Measurements from ENCODE around the gene PRPF6. TPM values are rescaled to one million over a fixed set of nuclear protein-coding genes. Genes with fewer than 3 reads are reported as not detected.
"Not testable (repeated sequence)": the region's sequence is repeated elsewhere in the genome, so short reads cannot be mapped to it uniquely, and the experiment has no call there.

Gene PRPF6
- total RNA-seq, 1 donor from 2014 or later = 46.8 TPM

DNA sequence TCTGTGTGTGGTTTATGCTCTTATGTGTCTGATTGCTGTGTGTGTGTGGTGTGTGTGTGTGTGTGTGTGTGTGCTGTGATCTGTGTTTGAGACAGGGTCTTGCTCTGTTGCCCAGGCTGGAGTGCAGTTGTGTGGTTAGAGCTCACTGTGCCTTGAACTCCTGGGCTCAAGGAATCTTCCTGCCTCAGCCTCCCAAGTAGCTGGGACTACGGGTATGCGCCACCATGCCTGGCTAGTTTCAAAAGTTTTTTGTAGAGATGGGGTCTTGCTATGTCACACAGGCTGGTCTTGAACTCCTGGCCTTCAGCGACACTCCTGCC is 7.8 kb upstream of the PRPF6 start:
- DNase-seq = no peak
- no peaks in the 10 kb centered on the region for H3K36me3 ChIP-seq
- no peak overlapping the region for H3K4me3 ChIP-seq
- H3K4me1 ChIP-seq = peaks cover 47% of the 10 kb centered on the region
- intact Hi-C loops (cut with micrococcal nuclease) = loop anchor here (5.0 kb wide), 1 partner anchor 436 kb away; the partner anchor contains the start of gene PTK6
- TF ChIP-seq, protein P1, sequence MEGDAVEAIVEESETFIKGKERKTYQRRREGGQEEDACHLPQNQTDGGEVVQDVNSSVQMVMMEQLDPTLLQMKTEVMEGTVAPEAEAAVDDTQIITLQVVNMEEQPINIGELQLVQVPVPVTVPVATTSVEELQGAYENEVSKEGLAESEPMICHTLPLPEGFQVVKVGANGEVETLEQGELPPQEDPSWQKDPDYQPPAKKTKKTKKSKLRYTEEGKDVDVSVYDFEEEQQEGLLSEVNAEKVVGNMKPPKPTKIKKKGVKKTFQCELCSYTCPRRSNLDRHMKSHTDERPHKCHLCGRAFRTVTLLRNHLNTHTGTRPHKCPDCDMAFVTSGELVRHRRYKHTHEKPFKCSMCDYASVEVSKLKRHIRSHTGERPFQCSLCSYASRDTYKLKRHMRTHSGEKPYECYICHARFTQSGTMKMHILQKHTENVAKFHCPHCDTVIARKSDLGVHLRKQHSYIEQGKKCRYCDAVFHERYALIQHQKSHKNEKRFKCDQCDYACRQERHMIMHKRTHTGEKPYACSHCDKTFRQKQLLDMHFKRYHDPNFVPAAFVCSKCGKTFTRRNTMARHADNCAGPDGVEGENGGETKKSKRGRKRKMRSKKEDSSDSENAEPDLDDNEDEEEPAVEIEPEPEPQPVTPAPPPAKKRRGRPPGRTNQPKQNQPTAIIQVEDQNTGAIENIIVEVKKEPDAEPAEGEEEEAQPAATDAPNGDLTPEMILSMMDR (IDR thresholded peaks at IDR 0.05; ENCODE audit: borderline replicate concordance) = no peak
- no peaks in the 10 kb centered on the region for H3K9me3 ChIP-seq (replicated peaks)
- H3K27ac ChIP-seq (replicated peaks) = peak overlapping the region; percentile 71
- H3K27me3 ChIP-seq (ENCODE audit: low read depth) = no peaks in the 10 kb centered on the region

DNA sequence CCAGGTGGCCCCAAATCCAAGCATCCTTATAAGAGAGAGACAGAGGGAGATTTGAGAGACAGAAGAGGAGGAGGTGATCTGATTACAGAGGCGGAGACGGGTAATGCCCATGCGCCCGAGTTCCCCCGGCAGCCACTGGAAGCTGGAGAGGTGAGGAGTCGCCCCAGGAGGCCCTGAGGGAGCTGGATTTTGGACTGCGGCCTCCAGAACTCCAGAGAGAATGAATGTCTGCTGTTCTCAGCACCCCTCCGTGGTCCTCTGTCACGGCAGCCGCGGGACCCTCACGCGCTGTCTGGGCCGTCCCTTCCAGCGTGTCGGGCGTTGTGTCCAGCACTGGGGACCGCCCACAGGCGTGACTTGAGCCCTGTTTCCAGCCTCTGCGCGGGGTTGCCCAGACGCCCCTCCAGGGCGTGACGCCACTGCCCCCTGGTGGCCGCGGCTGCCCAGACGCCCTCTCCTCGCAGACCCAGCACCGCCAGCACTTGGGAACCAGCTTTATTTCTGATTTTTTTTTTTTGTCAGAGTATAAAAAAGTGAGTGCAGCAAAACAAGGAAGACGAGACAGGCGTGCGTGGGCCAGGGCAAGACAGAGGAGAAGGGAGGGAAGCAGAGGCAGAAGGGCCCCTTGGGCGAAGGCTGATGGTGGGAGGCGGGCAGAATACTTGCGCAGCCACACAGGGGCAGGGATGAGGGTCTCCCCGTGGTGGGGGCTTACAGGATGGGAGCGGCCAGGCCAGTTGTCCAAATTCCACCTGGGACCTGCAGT is 7.1 kb upstream of the PRPF6 start:
- Histone ChIP-seq H3K4me3 (peak overlapping the region; percentile 55), H3K9me3 (replicated peaks) (no peaks in the 10 kb centered on the region), H3K27me3 (ENCODE audit: low read depth) (no peaks in the 10 kb centered on the region), H3K36me3 (no peaks in the 10 kb centered on the region), H3K27ac (replicated peaks) (peak overlapping the region; percentile 59), H3K4me1 (peaks cover 47% of the 10 kb centered on the region)
- TF ChIP-seq, protein P1 (IDR thresholded peaks at IDR 0.05; ENCODE audit: borderline replicate concordance) = peak; percentile 99
- peak; percentile 89 for DNase-seq
- intact Hi-C loops (cut with micrococcal nuclease) = loop anchor here (5.0 kb wide), 1 partner anchor 437 kb away; the partner anchor contains the start of gene PTK6

DNA sequence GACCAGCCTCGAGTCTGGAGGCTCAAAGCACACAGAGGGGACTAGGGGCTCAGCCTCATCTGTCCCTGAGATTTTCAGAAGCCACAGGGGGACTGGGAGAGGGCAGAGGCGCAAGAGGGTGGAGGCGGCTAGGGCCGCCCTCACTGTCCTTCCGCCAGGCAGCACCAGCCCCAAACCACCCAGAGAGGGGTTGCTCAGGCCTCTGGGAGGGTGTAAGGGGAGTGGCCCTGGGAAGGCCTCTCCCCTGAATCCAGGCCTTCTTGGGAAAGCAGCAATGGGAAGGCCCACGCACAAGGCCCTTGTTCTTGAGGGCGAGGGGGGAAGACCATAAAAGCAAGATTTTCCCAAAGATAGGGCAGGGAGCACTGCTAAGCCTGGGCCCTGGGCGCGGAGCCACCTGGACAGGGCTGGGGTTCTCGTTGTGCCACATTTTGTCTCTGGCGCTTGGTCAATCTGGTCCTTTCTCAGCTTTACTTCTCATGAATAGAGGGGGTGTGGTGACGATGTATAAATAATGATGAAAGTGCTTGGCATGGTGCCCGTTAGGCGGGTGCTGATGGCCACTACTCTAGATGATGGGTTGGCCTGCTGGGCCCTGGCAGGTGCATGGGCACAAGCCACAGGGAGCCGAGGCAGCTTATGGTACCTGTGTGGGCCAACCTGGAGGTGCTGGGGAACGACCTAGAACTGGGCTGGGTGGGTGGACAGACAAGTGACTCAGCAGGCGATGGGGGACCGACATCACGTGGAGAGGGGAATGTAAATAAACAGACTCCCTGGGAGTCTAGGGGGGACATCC is 6.3 kb upstream of the PRPF6 start:
- Histone ChIP-seq H3K27ac (replicated peaks) (no peak overlapping the region), H3K4me3 (no peak overlapping the region), H3K27me3 (ENCODE audit: low read depth) (no peaks in the 10 kb centered on the region), H3K36me3 (no peaks in the 10 kb centered on the region), H3K9me3 (replicated peaks) (no peaks in the 10 kb centered on the region), H3K4me1 (peaks cover 48% of the 10 kb centered on the region)
- TF ChIP-seq, protein P1 (IDR thresholded peaks at IDR 0.05; ENCODE audit: borderline replicate concordance) = no peak
- intact Hi-C loops (cut with micrococcal nuclease) = loop anchor here (5.0 kb wide), 1 partner anchor 437 kb away; the partner anchor contains the start of gene PTK6
- DNase-seq = peak; percentile 12

DNA sequence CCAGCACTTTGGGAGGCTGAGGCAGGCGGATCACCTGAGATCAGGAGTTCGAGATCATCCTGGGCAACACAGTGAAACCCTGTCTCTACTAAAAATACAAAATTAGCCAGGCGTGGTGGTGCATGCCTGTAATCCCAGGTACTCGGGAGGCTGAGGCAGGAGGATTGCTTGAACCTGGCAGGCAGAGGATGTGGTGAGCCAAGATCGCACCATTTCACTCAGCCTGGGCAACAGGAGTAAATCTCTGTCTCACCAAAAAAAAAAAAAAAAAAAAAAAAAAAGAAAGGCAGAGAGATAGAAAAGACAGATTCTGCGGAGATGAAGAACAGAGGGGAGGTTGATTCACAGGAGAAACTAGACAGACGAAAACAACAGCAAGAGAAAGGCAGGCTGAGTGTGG is 4.4 kb upstream of the PRPF6 start:
- H3K9me3 ChIP-seq (replicated peaks); H3K4me3 ChIP-seq; H3K36me3 ChIP-seq; H3K27ac ChIP-seq (replicated peaks); H3K27me3 ChIP-seq (ENCODE audit: low read depth); DNase-seq; intact Hi-C loops (cut with micrococcal nuclease): not testable (repeated sequence)
- peaks cover 59% of the 10 kb centered on the region for H3K4me1 ChIP-seq

DNA sequence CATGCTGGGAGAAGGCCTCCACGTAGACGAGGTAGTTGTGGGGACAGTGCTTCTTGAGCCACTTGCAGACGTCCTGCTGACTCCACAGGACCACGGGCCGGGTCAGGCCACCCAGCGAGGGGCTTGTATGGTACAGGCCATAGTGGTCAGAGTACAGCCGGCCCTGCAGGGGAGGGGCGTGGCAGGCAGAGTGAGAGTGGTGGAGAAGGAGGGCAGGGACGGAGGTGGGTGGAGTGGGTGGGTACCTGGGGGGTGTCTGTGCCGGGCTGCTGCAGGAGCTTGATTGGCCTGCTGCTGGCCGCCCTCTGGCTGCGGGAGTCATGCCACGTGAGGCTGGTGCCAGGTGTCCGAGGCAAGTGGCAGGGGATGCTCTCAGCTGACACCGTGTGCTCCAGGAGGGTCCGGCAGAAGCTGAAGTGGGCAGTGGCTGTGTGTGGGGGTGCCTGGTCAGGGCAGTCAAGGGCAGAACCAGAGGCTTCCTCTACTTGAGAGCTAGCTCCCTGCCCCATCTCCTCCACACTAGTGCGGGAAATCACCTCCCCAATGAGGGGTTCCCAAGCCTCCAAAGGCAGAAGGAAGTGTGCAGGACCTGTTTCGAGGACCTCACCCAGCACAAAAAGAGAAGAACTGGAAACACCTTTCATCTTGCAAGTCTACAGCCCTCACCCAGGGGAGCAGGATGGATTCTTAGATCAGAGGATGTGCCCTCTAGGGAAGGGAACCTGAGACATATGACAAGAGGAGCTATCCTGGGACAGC is 3.8 kb upstream of the PRPF6 start:
- Histone ChIP-seq H3K36me3 (no peaks in the 10 kb centered on the region), H3K4me1 (peaks cover 59% of the 10 kb centered on the region), H3K4me3 (no peak overlapping the region), H3K9me3 (replicated peaks) (no peaks in the 10 kb centered on the region), H3K27ac (replicated peaks) (no peak overlapping the region), H3K27me3 (ENCODE audit: low read depth) (no peaks in the 10 kb centered on the region)
- TF ChIP-seq, protein P1 (IDR thresholded peaks at IDR 0.05; ENCODE audit: borderline replicate concordance) = no peak
- DNase-seq = no peak
- intact Hi-C loops (cut with micrococcal nuclease) = no loop called here

Data from left ventricle myocardium inferior (tissue), 1 donor.